GM12874 (cell line): ENCODE data around the gene PIK3C2G.

Source experiments
- CTCF ChIP-seq: IDR thresholded peaks from 2 replicates; pipeline ENCODE4 v1.5.1; 2011; ENCODE audit warnings: low read depth, mild to moderate bottlenecking, control low read depth, low read length, moderate library complexity; ENCODE audit not compliant: insufficient read depth

Gene PIK3C2G

DNA sequence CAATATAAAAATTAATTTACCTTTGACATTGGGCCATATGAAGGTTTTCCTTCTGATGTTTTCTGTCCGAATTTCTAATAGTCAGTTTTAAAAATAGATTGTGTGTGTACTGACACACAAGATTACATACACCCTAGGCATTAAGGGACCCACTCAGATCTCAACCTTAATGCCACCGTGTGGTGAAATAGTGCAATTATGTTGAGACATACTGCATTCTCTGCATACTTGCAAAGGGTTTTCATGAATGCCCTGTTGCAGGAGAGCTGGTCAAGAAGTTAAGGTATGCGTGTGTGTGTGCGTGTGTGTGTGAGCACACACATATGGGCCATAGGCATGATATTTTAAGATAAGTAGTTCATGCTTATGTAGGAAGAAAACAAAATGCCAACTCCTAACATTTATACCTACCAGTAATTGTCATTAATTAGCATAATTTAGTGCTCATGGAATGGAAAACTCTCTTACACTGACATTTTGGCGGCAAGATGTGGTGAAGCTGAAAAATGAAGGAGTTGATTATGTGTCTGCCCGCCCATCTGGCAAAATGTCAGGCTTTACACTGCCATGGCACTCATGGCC, 58.8 kb downstream of the PIK3C2G start:
- peak; percentile 34; the same call in 1 of the 2 replicates for TF ChIP-seq CTCF

- TF ChIP-seq CTCF, result no peak
These were observed 59.7 kb downstream of the PIK3C2G start for GRCh38 chr12:18320976-18321375.

DNA sequence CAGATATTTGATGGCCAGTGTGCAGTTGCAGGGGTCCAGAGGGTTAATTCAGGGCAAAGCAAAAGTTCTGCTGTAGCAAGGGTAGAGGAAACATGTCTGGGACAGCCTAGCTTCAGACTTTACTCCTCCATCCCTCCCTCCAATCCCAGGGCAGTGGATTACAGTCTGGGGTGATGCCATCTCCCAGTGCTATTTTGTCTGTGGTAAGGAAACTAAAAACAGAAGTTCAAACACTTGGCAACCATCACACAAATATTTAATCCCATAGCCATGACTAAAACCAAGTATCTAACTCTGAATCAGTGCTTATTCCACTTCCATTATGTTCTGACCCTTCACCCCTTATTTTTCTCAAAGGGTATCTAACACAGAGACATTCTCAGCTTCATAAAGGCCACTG, 61.8 kb downstream of the PIK3C2G start:
- no peak for TF ChIP-seq CTCF

- TF ChIP-seq CTCF, result no peak
These were observed 65.7 kb downstream of the PIK3C2G start for GRCh38 chr12:18327036-18327435.

DNA sequence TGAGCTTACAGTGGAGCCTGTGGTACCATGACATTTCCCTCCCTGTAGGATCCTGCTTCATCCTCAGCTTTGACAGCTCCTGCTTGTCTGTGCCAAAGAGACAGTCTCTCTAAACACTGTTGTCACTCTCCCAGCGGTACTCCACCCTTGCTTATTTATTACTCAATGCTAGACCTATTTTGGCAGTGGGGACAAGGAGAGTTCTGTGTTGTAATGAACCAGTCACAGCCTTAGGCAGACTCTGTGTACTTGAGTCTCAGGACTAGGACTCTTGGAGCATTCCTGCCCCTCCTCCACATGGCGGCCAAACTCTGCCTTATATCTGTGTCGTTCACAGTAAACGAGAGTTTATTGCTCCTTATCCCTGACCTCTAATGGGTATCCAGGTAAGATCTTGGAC, 70.9 kb downstream of the PIK3C2G start:
- no peak for TF ChIP-seq CTCF

DNA sequence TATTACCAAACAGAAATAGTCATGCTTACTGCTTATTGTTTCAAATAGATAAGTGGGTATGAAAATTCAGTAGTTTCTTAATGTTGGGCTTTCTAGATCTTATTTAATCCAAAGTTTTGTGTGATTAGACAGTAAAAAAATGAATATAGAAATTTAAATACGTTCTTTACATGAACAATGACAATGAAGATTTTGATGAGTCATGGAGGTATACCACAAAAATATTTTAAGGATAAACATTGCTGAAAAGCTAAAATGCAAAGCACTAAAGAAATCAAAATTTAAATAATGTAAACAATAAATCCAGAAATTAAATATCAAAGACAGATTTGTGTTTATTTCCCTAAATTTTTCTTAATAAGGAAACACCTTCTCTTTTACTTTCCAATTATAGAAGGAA, 78.3 kb downstream of the PIK3C2G start:
- TF ChIP-seq CTCF, result no peak

- TF ChIP-seq CTCF, result no peak
These were observed 78.9 kb downstream of the PIK3C2G start for GRCh38 chr12:18340186-18340585.
